Hypothalamus (tissue), 51 donors: Measurements from ENCODE around the gene PEX12.
"Not testable (repeated sequence)": the region's sequence is repeated elsewhere in the genome, so short reads cannot be mapped to it uniquely, and the experiment has no call there.

Source experiments
- DNase-seq, 51 donors: peaks; one replicate each; lab custom pipeline; 2025; lab: John Stamatoyannopoulos, UW

The PEX12 gene

DNA sequence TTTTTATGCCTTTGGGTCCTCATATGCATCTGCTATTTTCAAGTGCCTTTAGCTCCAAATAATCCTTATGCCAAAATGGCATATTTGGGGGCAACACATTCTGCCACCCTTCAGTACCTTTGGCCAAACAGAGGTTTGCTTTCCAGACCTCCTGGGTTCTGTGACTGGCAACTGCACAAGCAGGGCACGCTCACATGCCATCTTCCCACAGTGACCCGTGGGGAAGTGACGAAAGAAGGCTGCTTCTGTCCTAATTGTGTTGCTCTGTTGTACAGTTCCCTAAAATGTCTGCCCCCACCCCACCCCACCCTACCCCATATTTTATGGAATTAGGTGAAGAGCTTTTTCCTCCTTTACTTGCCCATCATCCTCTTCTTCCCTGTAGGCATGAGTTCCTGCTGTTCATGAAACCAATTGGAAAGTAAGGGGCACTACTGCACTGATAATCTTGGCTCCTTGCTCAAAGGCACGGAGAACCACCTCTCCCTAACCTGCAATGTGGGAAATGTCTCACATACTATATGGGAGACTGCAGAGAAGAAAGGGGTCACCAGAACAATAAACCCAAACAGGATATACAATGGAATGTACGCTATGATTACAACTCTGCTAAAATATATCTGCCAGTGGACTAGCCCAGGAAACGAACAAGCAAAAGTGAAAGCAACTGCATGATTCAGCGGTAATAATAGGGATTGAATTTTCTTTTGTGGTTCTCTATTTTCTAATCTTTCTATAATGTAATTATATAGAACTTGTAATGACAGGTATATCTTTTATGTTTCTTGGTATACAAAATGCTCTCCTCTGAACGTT is 37.6 kb downstream of the PEX12 start:
- peak in 9 of 51 donors; percentile 0 to 27 (median 6) for DNase-seq

DNA sequence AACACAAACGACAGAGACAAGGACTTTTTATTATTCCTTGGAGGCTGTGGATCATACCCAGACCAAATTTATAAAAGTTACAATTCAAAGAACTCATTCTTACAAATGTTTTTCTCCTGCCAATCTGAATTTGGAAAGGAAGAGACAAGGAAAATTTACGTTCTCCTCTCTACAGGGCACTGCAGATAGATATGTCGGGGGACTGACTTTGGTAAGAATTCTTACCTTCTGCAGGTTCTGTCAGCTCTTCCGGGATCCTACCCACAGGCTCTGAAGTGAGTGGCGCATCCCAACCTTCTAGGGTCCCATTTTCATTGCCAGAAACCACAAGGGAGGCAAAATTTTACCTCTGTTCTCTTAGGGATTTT is 38.7 kb downstream of the PEX12 start:
- DNase-seq, result no peak

DNA sequence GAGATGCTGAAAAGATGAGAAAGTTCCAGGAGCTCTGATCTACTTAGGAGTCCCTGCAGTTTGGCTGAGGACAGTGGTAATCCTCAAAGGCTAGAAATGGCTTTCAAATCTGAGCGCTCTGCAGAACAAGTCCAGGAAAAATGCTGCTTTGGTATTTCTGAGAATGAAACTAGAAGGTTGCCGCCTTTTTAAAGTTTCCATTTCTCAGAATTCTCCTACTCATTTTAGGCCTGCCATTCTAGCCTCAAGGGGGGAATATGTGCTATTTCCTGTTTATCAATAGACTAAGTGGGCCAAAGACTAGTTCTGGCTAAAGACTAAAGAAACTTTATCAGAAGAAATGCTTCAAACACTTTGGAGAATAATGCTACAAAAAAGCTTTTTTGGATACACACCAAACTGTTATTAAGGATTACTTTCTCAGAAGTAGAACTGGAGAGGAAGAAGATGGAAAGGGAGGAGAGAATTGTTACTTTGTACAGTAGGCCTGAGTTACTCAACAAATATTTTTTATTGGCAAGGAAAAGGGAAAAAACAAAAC is 40.7 kb downstream of the PEX12 start, which contains the start of gene SLFN12L:
Gene SLFN12L, minus strand, starts transcription at position 78 of the 541 bp plus-strand sequence. CDS start 15,314 bp downstream, outside the sequence.
- DNase-seq, result no peak

DNA sequence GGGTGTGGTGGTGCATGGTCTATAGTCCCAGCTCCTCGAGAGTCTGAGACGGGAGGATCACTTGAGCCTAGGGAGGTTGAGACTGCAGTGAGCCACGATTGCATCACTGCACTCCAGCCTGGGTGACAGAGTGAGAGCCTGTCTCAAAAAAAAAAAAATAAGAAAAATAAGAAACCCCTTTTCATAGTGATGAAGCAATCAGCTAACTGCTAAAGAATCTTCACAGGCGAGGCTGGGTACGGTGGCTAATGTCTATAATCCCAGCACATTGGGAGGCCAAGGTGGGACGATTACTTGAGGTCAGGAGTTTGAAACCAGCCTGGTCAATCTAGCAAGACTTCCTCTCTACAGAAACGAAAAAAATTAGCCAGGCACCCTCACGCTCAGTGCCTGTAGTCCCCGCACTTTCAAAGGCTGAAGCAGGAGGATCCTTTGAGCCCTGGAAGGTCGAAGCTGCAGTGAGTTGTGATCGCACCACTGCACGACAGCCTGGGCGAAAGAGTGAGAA is 41.7 kb downstream of the PEX12 start:
- DNase-seq, result no peak

DNA sequence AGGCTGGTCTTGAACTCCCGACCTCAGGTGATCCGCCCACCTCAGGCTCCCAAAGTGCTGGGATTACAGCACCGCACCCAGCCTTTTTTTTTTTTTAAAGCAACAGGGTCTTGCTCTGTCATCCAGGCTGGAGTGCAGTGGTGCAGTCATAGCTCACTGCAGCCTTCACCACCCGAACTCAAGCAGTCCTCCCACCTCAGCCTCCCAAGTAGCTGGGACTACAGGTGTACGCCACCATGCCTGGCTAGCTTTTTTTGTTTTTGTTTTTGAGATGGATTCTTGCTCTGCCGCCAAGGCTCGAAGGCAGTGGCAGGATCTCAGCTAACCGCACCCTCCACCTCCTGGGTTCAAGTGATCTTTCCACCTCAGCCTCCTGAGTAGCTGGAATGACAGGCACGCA is 43.0 kb downstream of the PEX12 start:
- not testable (repeated sequence) for DNase-seq

DNA sequence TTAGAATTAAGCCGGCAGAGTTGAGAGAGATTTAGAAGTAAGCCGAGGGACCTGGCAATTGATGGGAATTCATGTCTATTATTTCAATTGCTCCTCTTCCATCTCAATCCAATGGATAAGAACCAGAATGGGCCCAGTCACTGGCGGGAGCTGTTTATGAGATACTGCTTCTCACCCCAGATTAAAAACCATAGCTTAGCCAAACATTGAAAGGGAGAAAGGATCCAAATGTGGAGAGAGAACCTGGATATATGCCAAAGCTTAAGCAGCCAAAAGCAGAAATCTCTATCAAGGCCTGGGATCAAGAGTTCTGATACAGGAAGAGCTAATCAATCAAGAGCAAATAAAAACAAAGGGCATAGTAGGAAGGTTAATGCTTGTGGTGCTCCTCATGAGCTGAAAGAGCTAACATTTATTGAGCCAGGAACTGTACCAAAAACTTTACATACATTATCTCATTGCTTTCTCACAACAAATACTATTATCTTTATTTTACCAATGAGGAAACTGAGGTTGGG is 43.7 kb downstream of the PEX12 start:
- no peak for DNase-seq

DNA sequence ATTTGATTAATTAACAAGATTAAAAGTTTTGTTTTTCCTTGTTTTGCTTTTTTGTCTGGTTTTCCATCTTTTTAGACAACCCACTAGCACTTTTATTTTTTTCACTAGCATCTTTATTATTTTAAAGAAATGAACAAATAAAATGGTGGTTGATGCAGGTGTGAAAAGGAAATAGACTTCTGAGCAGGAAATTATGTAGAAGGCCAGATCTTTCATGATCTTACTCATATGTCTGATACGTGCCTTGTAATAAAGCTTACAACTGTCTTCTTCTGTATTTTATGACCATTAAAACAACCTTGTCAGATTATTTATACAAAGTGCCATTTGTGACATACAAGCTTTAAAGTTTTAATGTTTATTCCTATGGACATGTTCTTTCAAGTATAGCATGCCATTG is 47.2 kb downstream of the PEX12 start:
- DNase-seq, result no peak

DNA sequence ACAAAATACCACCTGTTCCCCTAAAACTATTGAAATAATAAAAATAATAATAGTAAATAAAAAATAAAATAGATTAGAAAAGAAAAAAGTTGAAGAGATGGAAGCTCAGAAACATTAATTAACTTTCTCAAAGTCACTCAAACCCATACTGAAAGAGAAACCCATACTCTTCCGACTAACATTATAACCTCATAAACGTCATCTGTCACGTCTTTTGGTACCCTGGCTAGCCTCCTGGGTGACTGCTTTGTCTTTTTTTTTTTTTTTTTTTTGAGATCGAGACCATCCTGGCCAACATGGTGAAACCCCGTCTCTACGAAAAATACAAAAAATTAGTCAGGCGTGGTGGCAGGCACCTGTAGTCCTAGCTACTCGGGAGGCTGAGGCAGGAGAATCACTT is 48.5 kb downstream of the PEX12 start:
- no peak for DNase-seq

DNA sequence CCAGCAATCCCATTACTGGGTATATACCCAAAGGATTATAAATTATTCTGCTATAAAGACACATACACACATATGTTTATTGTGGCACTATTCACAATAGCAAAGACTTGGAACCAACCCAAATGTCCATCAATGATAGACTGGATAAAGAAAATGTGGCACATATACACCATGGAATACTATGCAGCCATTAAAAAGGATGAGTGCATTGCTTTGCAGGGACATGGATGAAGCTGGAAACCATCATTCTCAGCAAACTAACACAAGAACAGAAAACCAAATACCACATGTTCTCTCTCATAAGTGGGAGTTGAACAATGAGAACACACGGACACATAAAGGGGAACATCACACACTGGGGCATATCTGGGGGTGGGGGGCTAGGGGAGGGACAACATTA is 49.0 kb downstream of the PEX12 start:
- not testable (repeated sequence) for DNase-seq
